B cell (primary cell): Measurements from ENCODE around the gene CHIC2. TPM values are rescaled to one million over a fixed set of nuclear protein-coding genes. Genes with fewer than 3 reads are reported as not detected.

ENCODE experiments used
- ATAC-seq: fragments of 200-7000 bp; cut with Tn5 transposase; one replicate; pipeline ENCODE4 v1.10.0; 2021; ENCODE audit warnings: low read depth, mild to moderate bottlenecking, moderate number of reproducible peaks, moderate library complexity
- CTCF ChIA-PET: fragments of 350-600 bp; sonication (Branson Sonifier 250); formaldehyde crosslinking; loops from one replicate; lab custom pipeline; 2021; ENCODE audit warnings: antibody characterized with exemption, inconsistent platforms; lab: Charles Lee
- POLR2A ChIA-PET: fragments of 350-600 bp; sonication (Branson Sonifier 250); formaldehyde crosslinking; loops from one replicate; lab custom pipeline; 2021; ENCODE audit warnings: antibody characterized with exemption; lab: Charles Lee
- DNase-seq: peaks from one replicate; pipeline ENCODE4 v3.0.0; 2013
- H2AFZ ChIP-seq: 2 replicates; pipeline ENCODE4 v1.6.1; 2012; ENCODE audit warnings: mild to moderate bottlenecking, low read depth, low read length; ENCODE audit not compliant: insufficient read depth, poor library complexity, severe bottlenecking
- H3K27ac ChIP-seq, 2 donors: 1 replicate in 1 of 2; 2 replicates in 1 of 2; pipeline ENCODE4 v1.5.1; 2012 to 2013; ENCODE audit warnings: low read length in 2 of 2, mild to moderate bottlenecking in 2 of 2, moderate library complexity in 1 of 2
- H3K27me3 ChIP-seq, 4 experiments: fragments of 200-600 bp in 1 of 4; sonication (generic) in 1 of 4; replicated peaks in 1 of 4; 1 replicate in 2 of 4; 2 replicates in 2 of 4; pipeline versions ENCODE4 v1.6.1 to v1.7.0; 2013 to 2016; ENCODE audit warnings: low read length in 3 of 4, mild to moderate bottlenecking in 2 of 4, mixed read lengths in 1 of 4, moderate library complexity in 1 of 4; ENCODE audit not compliant: insufficient read depth in 4 of 4, control insufficient read depth in 3 of 4; ENCODE audit errors: control extremely low read depth in 1 of 4
- H3K36me3 ChIP-seq, 2 experiments: replicated peaks in 1 of 2; 1 replicate in 1 of 2; 2 replicates in 1 of 2; pipeline versions ENCODE4 v1.6.1 to v1.7.1; 2013; ENCODE audit warnings: low read length in 1 of 2; ENCODE audit not compliant: insufficient read depth in 2 of 2, control insufficient read depth in 1 of 2; ENCODE audit errors: control extremely low read depth in 1 of 2, extremely low read depth in 1 of 2
- H3K4me1 ChIP-seq, 2 donors: fragments of 200-600 bp in 1 of 2; sonication (generic) in 1 of 2; 1 replicate in 1 of 2; 2 replicates in 1 of 2; pipeline versions ENCODE4 v1.5.1 to v1.6.1; 2013 to 2017; ENCODE audit warnings: low read length in 2 of 2; ENCODE audit not compliant: control insufficient read depth in 2 of 2, insufficient read depth in 2 of 2
- H3K4me2 ChIP-seq: replicated peaks from 2 replicates; pipeline ENCODE3; 2012; ENCODE audit warnings: mild to moderate bottlenecking, low read depth, low read length; ENCODE audit not compliant: poor library complexity, severe bottlenecking
- H3K4me3 ChIP-seq, 5 experiments: fragments of 200-600 bp in 1 of 5; sonication (generic) in 1 of 5; 1 replicate in 3 of 5; 2 replicates in 2 of 5; pipeline versions ENCODE4 v1.5.1 to v1.7.0; 2011 to 2016; ENCODE audit warnings: low read length in 4 of 5, mild to moderate bottlenecking in 4 of 5, low read depth in 2 of 5, control low read depth in 1 of 5, moderate library complexity in 1 of 5; ENCODE audit not compliant: insufficient read depth in 1 of 5; ENCODE audit errors: control extremely low read depth in 1 of 5, extremely low read depth in 1 of 5
- H3K79me2 ChIP-seq: fragments of 200-600 bp; sonication (generic); one replicate; pipeline ENCODE4 v1.6.0; 2016; ENCODE audit warnings: low read length; ENCODE audit not compliant: control insufficient read depth, insufficient read depth
- H3K9ac ChIP-seq: fragments of 200-600 bp; sonication (generic); 2 replicates; pipeline ENCODE4 v1.6.1; 2017; ENCODE audit warnings: mild to moderate bottlenecking, low read length, moderate library complexity
- H3K9me3 ChIP-seq, 3 donors: one replicate each; pipeline versions ENCODE4 v1.6.1 to v1.7.1; 2013; ENCODE audit warnings: low read length in 2 of 3; ENCODE audit not compliant: control insufficient read depth in 2 of 3, insufficient read depth in 1 of 3; ENCODE audit errors: control extremely low read depth in 1 of 3
- H4K20me1 ChIP-seq: 2 replicates; pipeline ENCODE4 v1.6.0; 2012; ENCODE audit warnings: mild to moderate bottlenecking, low read length; ENCODE audit not compliant: insufficient read depth, control insufficient read depth, poor library complexity, severe bottlenecking
- H3K27ac Mint-ChIP-seq: one replicate; pipeline ENCODE4 v1.8.0; 2021; ENCODE audit warnings: mixed read lengths
- H3K27me3 Mint-ChIP-seq: one replicate; pipeline ENCODE4 v1.8.0; 2021; ENCODE audit warnings: mixed read lengths
- H3K4me1 Mint-ChIP-seq: one replicate; pipeline ENCODE4 v1.8.0; 2021; ENCODE audit warnings: mixed read lengths
- H3K4me3 Mint-ChIP-seq: one replicate; pipeline ENCODE4 v1.8.0; 2021; ENCODE audit warnings: mixed read lengths
- H3K9me3 Mint-ChIP-seq: one replicate; pipeline ENCODE4 v1.8.0; 2022; ENCODE audit warnings: mixed read lengths; ENCODE audit not compliant: insufficient read depth
- EZH2 ChIP-seq: IDR thresholded peaks from 2 replicates; pipeline ENCODE4 v1.6.1; 2012; ENCODE audit warnings: borderline replicate concordance, low read depth, mild to moderate bottlenecking, moderate library complexity, low read length; ENCODE audit not compliant: insufficient read depth, poor library complexity, severe bottlenecking
- WGBS: methylation state at CpG from one replicate; pipeline ENCODE4 v1.1.5; 2013; ENCODE audit warnings: missing lambda C conversion rate; ENCODE audit not compliant: insufficient coverage; 5-methylcytosine and 5-hydroxymethylcytosine counted together
- intact Hi-C: fragments of 100-400 bp; cut with micrococcal nuclease; formaldehyde crosslinking; loops from one replicate; pipeline ENCODE4 v1.10.0; 2022
- polyA plus RNA-seq: library from polyadenylated mRNA; depleted of rRNA; stranded (reverse); fragments of >200 nt; gene quantifications from 2 replicates; pipeline ENCODE4 v1.2.3, GENCODE V29; 2012
- total RNA-seq, 2 donors: library from RNA; stranded (reverse); fragments of 120-200 nt in 1 of 2; gene quantifications; 1 replicate in 1 of 2; 2 replicates in 1 of 2; pipeline versions ENCODE4 v1.2.3 to v1.2.4, GENCODE V29; 2013 to 2022
- TF ChIP-seq, protein P1 (sequence below): fragments of 200-600 bp; IDR thresholded peaks from one replicate; pipeline ENCODE4 v1.8.0; 2022; ENCODE audit warnings: antibody characterized with exemption, mild to moderate bottlenecking

CHIC2 gene
- total and polyA plus RNA-seq, 2 donors (not counting 1 experiment from before 2014, with no cell fraction given): 20.2 to 37.7 TPM

DNA sequence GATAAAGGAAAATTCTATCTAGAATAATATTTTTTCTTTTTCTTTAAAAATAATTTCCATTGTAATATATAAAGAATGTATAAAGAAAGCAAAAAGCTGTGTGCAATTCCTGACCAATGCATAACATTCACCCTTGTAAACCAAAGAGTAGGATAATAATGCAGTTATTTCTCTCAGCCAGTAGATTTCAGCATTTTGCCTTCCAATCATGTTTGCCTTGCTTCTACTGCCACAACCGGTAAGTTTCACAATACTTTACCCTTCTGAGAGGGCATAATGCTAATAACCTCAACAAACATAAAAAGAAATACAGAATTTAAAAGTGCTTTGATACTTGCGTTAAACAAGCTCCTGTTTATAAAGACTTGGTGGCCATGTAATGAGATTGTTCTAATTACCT lies 59.9 kb downstream of the CHIC2 start:
- ATAC-seq (no peak), DNase-seq (no peak)
- no peak overlapping the region for H3K27ac Mint-ChIP-seq
- H3K4me1 Mint-ChIP-seq: peaks cover 2% of the 10 kb centered on the region
- H3K27me3 ChIP-seq: no peaks in the 10 kb centered on the region
- H3K27me3 Mint-ChIP-seq: no peaks in the 10 kb centered on the region
- no peak overlapping the region for H3K27ac ChIP-seq
- no peaks in the 10 kb centered on the region for H3K79me2 ChIP-seq
- POLR2A ChIA-PET: no interaction called here
- no peak overlapping the region for H3K4me2 ChIP-seq
- no peak overlapping the region for H3K9ac ChIP-seq
- intact Hi-C loops: no loop called here
- H4K20me1 ChIP-seq: no peaks in the 10 kb centered on the region
- H3K4me1 ChIP-seq: no peaks in the 10 kb centered on the region
- peaks cover 0 to 5% of the 10 kb centered on the region in 2 experiments for H3K36me3 ChIP-seq
- H3K9me3 Mint-ChIP-seq: no peaks in the 10 kb centered on the region
- CTCF ChIA-PET: interaction anchor here (0.7 kb wide), 1 partner anchor 74 kb away, joined by 3 read pairs; no protein-coding TSS in a partner anchor
- H3K9me3 ChIP-seq: no peaks in the 10 kb centered on the region
- TF ChIP-seq EZH2: no peak
- TF ChIP-seq, protein P1, sequence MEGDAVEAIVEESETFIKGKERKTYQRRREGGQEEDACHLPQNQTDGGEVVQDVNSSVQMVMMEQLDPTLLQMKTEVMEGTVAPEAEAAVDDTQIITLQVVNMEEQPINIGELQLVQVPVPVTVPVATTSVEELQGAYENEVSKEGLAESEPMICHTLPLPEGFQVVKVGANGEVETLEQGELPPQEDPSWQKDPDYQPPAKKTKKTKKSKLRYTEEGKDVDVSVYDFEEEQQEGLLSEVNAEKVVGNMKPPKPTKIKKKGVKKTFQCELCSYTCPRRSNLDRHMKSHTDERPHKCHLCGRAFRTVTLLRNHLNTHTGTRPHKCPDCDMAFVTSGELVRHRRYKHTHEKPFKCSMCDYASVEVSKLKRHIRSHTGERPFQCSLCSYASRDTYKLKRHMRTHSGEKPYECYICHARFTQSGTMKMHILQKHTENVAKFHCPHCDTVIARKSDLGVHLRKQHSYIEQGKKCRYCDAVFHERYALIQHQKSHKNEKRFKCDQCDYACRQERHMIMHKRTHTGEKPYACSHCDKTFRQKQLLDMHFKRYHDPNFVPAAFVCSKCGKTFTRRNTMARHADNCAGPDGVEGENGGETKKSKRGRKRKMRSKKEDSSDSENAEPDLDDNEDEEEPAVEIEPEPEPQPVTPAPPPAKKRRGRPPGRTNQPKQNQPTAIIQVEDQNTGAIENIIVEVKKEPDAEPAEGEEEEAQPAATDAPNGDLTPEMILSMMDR: no peak
- no peak overlapping the region for H2AFZ ChIP-seq
- no CpG with 5 or more reads among the region's 2 CpGs for WGBS
- no peak overlapping the region for H3K4me3 Mint-ChIP-seq
- H3K4me3 ChIP-seq: no peak overlapping the region

DNA sequence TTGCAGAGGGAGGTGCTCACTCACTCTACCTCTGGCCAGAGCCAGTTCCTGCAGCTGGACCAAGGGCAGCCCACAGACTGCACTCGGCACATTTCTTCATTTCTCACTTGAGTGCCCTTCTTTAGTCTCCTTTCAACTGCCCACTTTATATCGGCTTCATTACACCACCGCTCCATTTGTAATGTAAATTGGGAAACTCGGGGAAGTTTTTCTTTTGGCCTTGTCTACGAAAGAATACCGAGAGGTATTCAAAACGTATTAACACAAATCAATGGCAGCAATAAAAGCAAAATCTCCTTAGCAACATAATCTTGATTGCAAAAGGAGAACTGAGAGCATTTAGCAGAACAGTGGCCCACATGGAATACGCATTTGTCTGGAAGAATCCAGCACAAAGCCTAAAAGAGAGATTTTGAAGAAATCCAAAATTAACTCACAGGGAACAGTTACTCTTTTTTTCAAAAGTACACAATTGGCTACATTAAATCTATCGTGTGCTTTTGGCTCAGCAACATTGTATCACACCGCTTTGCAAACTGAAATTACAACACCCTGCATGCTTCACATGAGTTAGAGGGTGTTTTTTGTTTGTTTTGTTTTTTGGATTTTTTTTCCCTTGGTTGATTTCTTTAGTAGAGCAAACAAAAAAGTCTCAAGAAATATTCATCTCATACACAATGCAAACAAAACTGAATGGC lies 62.6 kb downstream of the CHIC2 start:
- DNase-seq (no peak), ATAC-seq (no peak)
- H3K9me3 ChIP-seq: no peaks in the 10 kb centered on the region
- TF ChIP-seq, protein P1: no peak
- no peak for TF ChIP-seq EZH2
- ChIA-PET POLR2A (no interaction called here), CTCF (no interaction called here)
- no peaks in the 10 kb centered on the region for H4K20me1 ChIP-seq
- H3K4me1 ChIP-seq: no peaks in the 10 kb centered on the region
- Mint-ChIP-seq H3K27ac (no peak overlapping the region), H3K4me3 (no peak overlapping the region), H3K9me3 (no peaks in the 10 kb centered on the region), H3K27me3 (no peaks in the 10 kb centered on the region), H3K4me1 (peaks cover 4% of the 10 kb centered on the region)
- no peak overlapping the region for H2AFZ ChIP-seq
- H3K4me3 ChIP-seq: no peak overlapping the region
- no peak overlapping the region for H3K4me2 ChIP-seq
- no peak overlapping the region for H3K9ac ChIP-seq
- WGBS: 93% methylated on average over 6 of the region's 10 CpGs
- peaks cover 0 to 4% of the 10 kb centered on the region in 2 experiments for H3K36me3 ChIP-seq
- H3K27ac ChIP-seq: no peak overlapping the region
- intact Hi-C loops: no loop called here
- no peaks in the 10 kb centered on the region for H3K79me2 ChIP-seq
- no peaks in the 10 kb centered on the region for H3K27me3 ChIP-seq
